GM23248 (cell line): Measurements from ENCODE around the gene TSHZ2.

Source experiments
- EZH2 ChIP-seq: fragments of 200-600 bp; sonication (generic); IDR thresholded peaks from 2 replicates; pipeline ENCODE4 v1.6.1; 2018; ENCODE audit warnings: antibody characterized with exemption, mild to moderate bottlenecking; ENCODE audit not compliant: insufficient read depth, poor library complexity, severe bottlenecking
- EZH2phosphoT487 ChIP-seq: fragments of 200-600 bp; sonication (generic); IDR thresholded peaks from 2 replicates; pipeline ENCODE4 v1.6.1; 2018; ENCODE audit warnings: antibody characterized with exemption, moderate library complexity, mild to moderate bottlenecking, low read depth; ENCODE audit not compliant: insufficient read depth

DNA sequence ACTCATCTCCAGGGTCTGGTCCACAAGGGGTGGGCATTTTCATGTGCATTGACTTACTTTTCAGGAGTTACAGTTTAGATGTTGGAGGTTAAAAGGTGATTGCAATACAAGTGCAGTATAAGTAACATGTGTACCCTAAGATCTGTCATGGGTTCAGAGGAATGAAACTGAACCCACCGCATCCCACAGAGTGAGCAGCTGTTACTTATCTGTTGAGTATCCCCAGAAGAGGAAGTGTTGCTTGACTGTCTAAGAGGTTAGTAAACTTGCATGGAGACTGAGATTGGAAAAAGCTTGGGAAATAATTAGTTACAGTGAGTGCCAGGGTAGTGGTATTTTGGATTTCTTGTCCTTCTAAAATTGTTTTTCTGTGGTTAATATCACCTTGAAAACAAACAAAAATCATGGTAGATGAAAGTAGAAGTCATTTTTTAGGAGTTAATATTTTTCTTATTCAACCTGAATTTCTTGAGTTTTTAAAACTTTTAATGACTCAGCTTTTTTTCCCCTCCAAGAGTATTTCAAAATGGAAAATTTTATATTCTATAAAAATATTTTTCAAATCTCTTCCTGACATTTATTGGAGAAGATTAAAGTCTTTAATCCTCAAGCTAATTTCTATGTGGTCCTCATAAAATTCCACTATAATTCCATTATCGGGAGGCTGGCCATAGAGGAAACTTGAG lies 315.3 kb downstream of the TSHZ2 start:
- TF ChIP-seq EZH2 (no peak), EZH2phosphoT487 (no peak)
